Caco-2 (cell line): Measurements from ENCODE around the gene ZNF778. TPM values are rescaled to one million over a fixed set of nuclear protein-coding genes. Genes with fewer than 3 reads are reported as not detected.

Experiments
- BruUV-seq: library from RNA; stranded (reverse); fragments of 400-500 nt; replicated peaks from 2 replicates; lab custom pipeline; 2021; lab: Mats Ljungman, UMichigan
- CTCF ChIA-PET: fragments of 300-600 bp; sonication (Branson Sonifier 250); formaldehyde crosslinking; loops from one replicate; lab custom pipeline; 2022; ENCODE audit warnings: antibody characterized with exemption; lab: Charles Lee
- POLR2A ChIA-PET: fragments of 300-600 bp; sonication (Branson Sonifier 250); formaldehyde crosslinking; loops from one replicate; lab custom pipeline; 2022; ENCODE audit warnings: antibody characterized with exemption; lab: Charles Lee
- DNase-seq, 2 experiments: peaks; one replicate each; pipeline versions ENCODE4 v3.0.0 to v3.0.0-alpha.2; 2020 to 2022
- H3K27me3 ChIP-seq: replicated peaks from 2 replicates; pipeline ENCODE4 v1.6.0; 2011; ENCODE audit warnings: low read length; ENCODE audit not compliant: control insufficient read depth, insufficient read depth
- H3K36me3 ChIP-seq: 2 replicates; pipeline ENCODE4 v1.5.1; 2011; ENCODE audit warnings: low read length; ENCODE audit not compliant: control insufficient read depth, insufficient read depth
- H3K4me1 ChIP-seq: fragments of 250-450 bp; sonication (Bioruptor Pico); 2 replicates; pipeline ENCODE4 v1.5.1; 2020; ENCODE audit warnings: mild to moderate bottlenecking
- H3K4me3 ChIP-seq: 2 replicates; pipeline ENCODE4 v1.5.1; 2011; ENCODE audit warnings: low read depth, mild to moderate bottlenecking, control low read depth, low read length
- H3K9me3 ChIP-seq: fragments of 250-450 bp; sonication (Bioruptor Pico); 2 replicates; pipeline ENCODE4 v1.5.1; 2020; ENCODE audit warnings: mild to moderate bottlenecking, moderate library complexity
- H3K27ac Mint-ChIP-seq: one replicate; pipeline ENCODE4 v1.8.0; 2022; ENCODE audit warnings: mixed read lengths; ENCODE audit not compliant: unreplicated experiment
- H3K27me3 Mint-ChIP-seq: one replicate; pipeline ENCODE4 v1.8.0; 2022; ENCODE audit warnings: mixed read lengths; ENCODE audit not compliant: insufficient read depth, unreplicated experiment
- H3K36me3 Mint-ChIP-seq: one replicate; pipeline ENCODE4 v1.8.0; 2022; ENCODE audit warnings: mild to moderate bottlenecking, mixed read lengths; ENCODE audit not compliant: insufficient read depth, unreplicated experiment
- H3K4me1 Mint-ChIP-seq: one replicate; pipeline ENCODE4 v1.8.0; 2022; ENCODE audit warnings: low read depth, mixed read lengths; ENCODE audit not compliant: unreplicated experiment
- H3K4me3 Mint-ChIP-seq: one replicate; pipeline ENCODE4 v1.8.0; 2022; ENCODE audit warnings: mild to moderate bottlenecking, moderate library complexity, mixed read lengths; ENCODE audit not compliant: unreplicated experiment
- H3K9me3 Mint-ChIP-seq: one replicate; pipeline ENCODE4 v1.8.0; 2022; ENCODE audit warnings: mixed read lengths; ENCODE audit not compliant: unreplicated experiment
- intact Hi-C: fragments of 100-400 bp; cut with micrococcal nuclease; formaldehyde crosslinking; loops from one replicate; pipeline ENCODE4 v1.10.0; 2022; ENCODE audit not compliant: unreplicated experiment
- total RNA-seq: library from RNA; stranded (reverse); gene quantifications from 2 replicates; pipeline ENCODE4 v1.2.3, GENCODE V29; 2022
- TF ChIP-seq, protein P1 (sequence below), 2 experiments: fragments of 200-600 bp in 1 of 2; IDR thresholded peaks; 1 replicate in 1 of 2; 2 replicates in 1 of 2; pipeline versions ENCODE4 v1.5.1 to v1.8.0; 2011 to 2022; ENCODE audit warnings: antibody characterized with exemption in 1 of 2, control low read depth in 1 of 2, inconsistent platforms in 1 of 2, low read depth in 1 of 2, low read length in 1 of 2, mild to moderate bottlenecking in 1 of 2, moderate library complexity in 1 of 2; ENCODE audit not compliant: insufficient read depth in 1 of 2, severe bottlenecking in 1 of 2, unreplicated experiment in 1 of 2

The ZNF778 gene
- total RNA-seq, 1 experiment from 2014 or later = 18.1 TPM

DNA sequence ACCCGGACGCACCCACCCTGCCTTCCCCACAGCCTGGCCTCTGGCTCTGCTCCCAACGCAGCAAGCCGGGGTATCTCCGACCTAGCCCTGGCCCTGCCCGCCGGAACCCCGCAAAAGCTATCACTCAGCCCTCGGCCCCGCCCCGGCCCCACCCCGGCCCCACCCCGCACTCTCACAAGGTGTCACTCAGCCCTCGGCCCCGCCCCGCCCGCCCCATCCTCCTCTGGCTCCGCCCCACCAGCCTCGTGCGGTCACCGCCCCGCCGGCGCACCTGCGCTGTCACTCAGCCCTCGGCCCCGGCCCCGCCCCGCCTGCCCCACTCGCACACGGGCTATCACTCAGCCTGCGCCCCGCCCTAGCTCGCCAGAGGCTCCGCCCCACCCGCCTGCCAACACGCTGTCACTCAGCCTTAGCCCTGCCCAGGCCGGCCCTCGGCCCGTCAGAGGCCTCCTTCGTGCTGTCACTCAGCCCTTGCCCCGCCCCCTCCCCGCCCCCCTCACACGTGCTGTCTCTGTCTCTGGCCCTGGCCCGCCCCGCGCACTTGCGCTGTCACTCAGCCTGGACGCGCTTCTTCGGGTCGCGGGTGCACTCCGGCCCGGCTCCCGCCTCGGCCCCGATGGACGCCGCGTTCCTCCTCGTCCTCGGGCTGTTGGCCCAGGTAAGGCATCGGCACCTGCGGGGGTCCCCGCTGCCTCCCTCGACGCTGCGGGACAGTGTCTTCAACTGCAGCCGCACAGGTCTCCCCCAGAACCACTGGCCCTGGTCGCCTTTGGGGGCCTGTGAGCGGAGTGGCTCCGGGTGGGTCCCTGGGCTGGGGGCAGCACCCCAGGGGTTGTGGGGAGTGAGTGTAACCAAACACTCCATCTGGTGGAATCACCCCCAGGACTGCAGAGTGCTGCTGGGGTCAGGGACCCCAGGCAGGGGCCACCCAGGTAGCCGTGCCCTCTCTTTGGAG, 46.0 kb upstream of the ZNF778 start, which contains the start of gene CDH15:
Gene CDH15 (plus strand): TSS at position 533 of the 955 bp plus-strand sequence. CDS start 84 bp downstream, at position 617.
- H3K4me3 Mint-ChIP-seq = peak within 1 kb of the TSS; percentile 74
- no peaks in the 10 kb centered on the region for H3K36me3 ChIP-seq
- peaks cover 7% of the 10 kb centered on the region for H3K4me1 Mint-ChIP-seq
- intact Hi-C loops = loop anchor here (1.0 kb wide), 3 partner anchors 21 to 45 kb away; no protein-coding TSS in a partner anchor
- BruUV-seq = no TSS peak
- peaks cover 5% of the 10 kb centered on the region for H3K27me3 ChIP-seq
- peaks cover 6% of the 10 kb centered on the region for H3K27me3 Mint-ChIP-seq
- peak within 1 kb of the TSS; percentile 39 for H3K4me3 ChIP-seq
- H3K27ac Mint-ChIP-seq = no peak within 1 kb of the TSS
- peaks cover 24% of the 10 kb centered on the region for H3K4me1 ChIP-seq
- H3K36me3 Mint-ChIP-seq = no peaks in the 10 kb centered on the region
- TF ChIP-seq, protein P1, sequence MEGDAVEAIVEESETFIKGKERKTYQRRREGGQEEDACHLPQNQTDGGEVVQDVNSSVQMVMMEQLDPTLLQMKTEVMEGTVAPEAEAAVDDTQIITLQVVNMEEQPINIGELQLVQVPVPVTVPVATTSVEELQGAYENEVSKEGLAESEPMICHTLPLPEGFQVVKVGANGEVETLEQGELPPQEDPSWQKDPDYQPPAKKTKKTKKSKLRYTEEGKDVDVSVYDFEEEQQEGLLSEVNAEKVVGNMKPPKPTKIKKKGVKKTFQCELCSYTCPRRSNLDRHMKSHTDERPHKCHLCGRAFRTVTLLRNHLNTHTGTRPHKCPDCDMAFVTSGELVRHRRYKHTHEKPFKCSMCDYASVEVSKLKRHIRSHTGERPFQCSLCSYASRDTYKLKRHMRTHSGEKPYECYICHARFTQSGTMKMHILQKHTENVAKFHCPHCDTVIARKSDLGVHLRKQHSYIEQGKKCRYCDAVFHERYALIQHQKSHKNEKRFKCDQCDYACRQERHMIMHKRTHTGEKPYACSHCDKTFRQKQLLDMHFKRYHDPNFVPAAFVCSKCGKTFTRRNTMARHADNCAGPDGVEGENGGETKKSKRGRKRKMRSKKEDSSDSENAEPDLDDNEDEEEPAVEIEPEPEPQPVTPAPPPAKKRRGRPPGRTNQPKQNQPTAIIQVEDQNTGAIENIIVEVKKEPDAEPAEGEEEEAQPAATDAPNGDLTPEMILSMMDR (IDR thresholded peaks at IDR 0.05; ENCODE audit: insufficient read depth in 1 of 2, low read depth in 1 of 2, low read length in 1 of 2, severe bottlenecking in 1 of 2, unreplicated experiment in 1 of 2) = no peak
- peak; percentile 98 to 99 for DNase-seq
- ChIA-PET POLR2A (interaction anchor here (0.6 to 1.0 kb wide), 4 partner anchors 75 to 337 kb away, joined by 3 to 6 read pairs (median 6); partner anchors contain the start of gene SPG7), CTCF (interaction anchor here (0.6 to 1.2 kb wide), 7 partner anchors 15 to 434 kb away, joined by 3 to 10 read pairs (median 4); partner anchors contain the start of genes PIEZO1 and ZNF778)
- H3K9me3 Mint-ChIP-seq = no peaks in the 10 kb centered on the region
- no peaks in the 10 kb centered on the region for H3K9me3 ChIP-seq

DNA sequence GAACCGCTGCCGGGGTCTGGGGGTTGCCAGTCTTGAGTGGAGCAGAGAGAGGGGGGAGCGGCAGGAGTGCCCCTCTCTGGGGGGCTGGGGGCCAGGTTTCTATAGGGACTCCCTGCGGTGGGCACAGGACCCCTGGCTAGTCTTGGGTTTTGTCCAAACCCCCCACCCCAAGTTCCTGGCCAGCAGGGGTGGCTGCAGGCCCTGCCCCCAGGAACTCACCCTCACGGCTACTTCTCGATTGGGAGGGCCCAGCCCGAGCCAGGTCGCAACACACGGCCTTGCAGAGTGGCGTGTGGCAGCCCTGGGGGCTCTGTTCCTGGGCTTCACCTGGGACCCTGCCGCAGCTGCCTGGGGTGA, 45.4 kb upstream of the ZNF778 start:
- Histone ChIP-seq H3K4me3 (no peak overlapping the region), H3K4me1 (peaks cover 20% of the 10 kb centered on the region), H3K27me3 (peaks cover 5% of the 10 kb centered on the region), H3K36me3 (no peaks in the 10 kb centered on the region), H3K9me3 (no peaks in the 10 kb centered on the region)
- POLR2A ChIA-PET = no interaction called here
- Mint-ChIP-seq H3K27ac (no peak overlapping the region), H3K36me3 (no peaks in the 10 kb centered on the region), H3K9me3 (no peaks in the 10 kb centered on the region), H3K4me1 (peaks cover 7% of the 10 kb centered on the region), H3K4me3 (no peak overlapping the region), H3K27me3 (peaks cover 8% of the 10 kb centered on the region)
- TF ChIP-seq, protein P1 (IDR thresholded peaks at IDR 0.05; ENCODE audit: insufficient read depth in 1 of 2, low read depth in 1 of 2, low read length in 1 of 2, severe bottlenecking in 1 of 2, unreplicated experiment in 1 of 2) = no peak
- DNase-seq = no peak
- intact Hi-C loops = no loop called here
- CTCF ChIA-PET = no interaction called here
- no TSS peak for BruUV-seq

DNA sequence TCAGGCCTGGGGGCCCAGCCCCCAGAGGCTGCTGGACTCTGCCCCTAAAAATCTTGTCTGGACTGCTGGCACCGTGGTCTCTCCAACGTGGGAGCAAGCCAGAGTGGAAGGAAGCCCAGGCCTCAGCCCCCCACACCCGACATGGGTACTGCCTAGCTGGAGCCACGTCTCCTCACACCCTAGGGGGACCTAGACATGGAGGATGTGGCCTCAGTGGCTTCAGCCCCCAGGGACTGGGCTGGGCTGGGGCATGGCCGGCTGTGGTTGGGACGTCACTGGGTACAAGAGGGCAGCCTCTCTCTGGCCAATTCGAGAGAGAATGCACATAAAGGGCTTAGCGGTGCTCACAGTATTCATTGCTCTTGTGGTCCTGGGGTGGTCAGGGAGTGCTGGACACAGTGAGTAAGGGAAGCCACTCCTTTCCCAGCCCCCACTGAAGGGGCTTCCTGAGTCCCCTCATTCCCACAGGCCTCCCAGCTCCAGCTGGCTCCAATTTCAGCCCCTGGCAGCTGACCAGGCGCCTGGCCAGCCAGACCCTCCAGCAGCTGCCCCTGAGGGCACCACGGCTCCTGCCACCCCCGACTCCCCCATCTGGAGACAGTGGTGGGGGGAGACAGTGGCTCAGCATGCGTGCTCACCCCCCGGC, 44.9 kb upstream of the ZNF778 start:
- peaks cover 8% of the 10 kb centered on the region for H3K27me3 Mint-ChIP-seq
- CTCF ChIA-PET = no interaction called here

More for the DNA sequence above, 44.9 kb upstream of the ZNF778 start:
- Histone ChIP-seq H3K9me3 (no peaks in the 10 kb centered on the region), H3K4me3 (no peak overlapping the region), H3K27me3 (peaks cover 5% of the 10 kb centered on the region), H3K4me1 (peaks cover 17% of the 10 kb centered on the region), H3K36me3 (no peaks in the 10 kb centered on the region)
- TF ChIP-seq, protein P1 (IDR thresholded peaks at IDR 0.05; ENCODE audit: insufficient read depth in 1 of 2, low read depth in 1 of 2, low read length in 1 of 2, severe bottlenecking in 1 of 2, unreplicated experiment in 1 of 2) = no peak
- Mint-ChIP-seq H3K4me3 (no peak overlapping the region), H3K9me3 (no peaks in the 10 kb centered on the region), H3K36me3 (no peaks in the 10 kb centered on the region), H3K4me1 (peaks cover 7% of the 10 kb centered on the region), H3K27ac (no peak overlapping the region)
- no peak for DNase-seq
- BruUV-seq = no TSS peak
- intact Hi-C loops = no loop called here
- POLR2A ChIA-PET = no interaction called here
